ENCODE measurements around the gene DHDH. TPM values are rescaled to one million over a fixed set of nuclear protein-coding genes. Genes with fewer than 3 reads are reported as not detected.
"Not testable (repeated sequence)": the region's sequence is repeated elsewhere in the genome, so short reads cannot be mapped to it uniquely, and the experiment has no call there.

DHDH gene
- polyA plus RNA-seq, 6 donors from 2014 or later, result 0.32 TPM; not detected in 5

- DNase-seq; H3K27me3 Mint-ChIP-seq; ATAC-seq (ENCODE audit: low read depth in 2 of 2); H3K9me3 Mint-ChIP-seq; H3K27ac Mint-ChIP-seq; H3K4me3 Mint-ChIP-seq; H3K36me3 Mint-ChIP-seq: not testable (repeated sequence)
- H3K4me1 Mint-ChIP-seq, result peaks cover 23 to 33% (median 30%) of the 10 kb centered on the region in 3 donors
Observed at GRCh38 chr19:48903788-48904187, 29.7 kb upstream of the DHDH start.

DNA sequence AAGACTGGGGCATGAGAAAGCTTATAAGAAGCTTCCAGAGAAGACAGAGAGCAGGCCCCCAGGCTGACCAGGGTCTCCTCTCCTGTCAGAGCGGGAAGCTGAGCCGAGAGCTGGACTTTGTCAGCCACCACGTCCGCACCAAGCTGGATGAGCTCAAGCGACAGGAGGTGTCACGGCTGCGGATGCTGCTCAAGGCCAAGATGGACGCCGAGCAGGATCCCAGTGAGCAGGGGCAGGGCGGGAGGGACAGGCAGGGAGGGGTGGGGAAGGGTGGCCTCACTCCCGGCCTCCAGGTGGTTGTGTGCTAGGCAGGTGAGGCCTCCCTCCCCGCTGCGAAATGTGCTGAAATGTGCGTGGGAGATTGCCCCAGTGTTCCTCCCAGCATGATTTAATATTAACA is 27.8 kb upstream of the DHDH start:
- no peak overlapping the region for H3K27ac Mint-ChIP-seq
- DNase-seq (no peak), ATAC-seq (ENCODE audit: low read depth in 2 of 2) (no peak)
- H3K4me1 Mint-ChIP-seq, result peaks cover 19 to 29% (median 20%) of the 10 kb centered on the region in 3 donors
- peaks cover 0 to 6% of the 10 kb centered on the region in 2 donors for H3K36me3 Mint-ChIP-seq
- no peaks in the 10 kb centered on the region for H3K27me3 Mint-ChIP-seq
- peak overlapping the region in 1 of 8 donors; percentile 66 for H3K4me3 Mint-ChIP-seq
- no peaks in the 10 kb centered on the region for H3K9me3 Mint-ChIP-seq

DNA sequence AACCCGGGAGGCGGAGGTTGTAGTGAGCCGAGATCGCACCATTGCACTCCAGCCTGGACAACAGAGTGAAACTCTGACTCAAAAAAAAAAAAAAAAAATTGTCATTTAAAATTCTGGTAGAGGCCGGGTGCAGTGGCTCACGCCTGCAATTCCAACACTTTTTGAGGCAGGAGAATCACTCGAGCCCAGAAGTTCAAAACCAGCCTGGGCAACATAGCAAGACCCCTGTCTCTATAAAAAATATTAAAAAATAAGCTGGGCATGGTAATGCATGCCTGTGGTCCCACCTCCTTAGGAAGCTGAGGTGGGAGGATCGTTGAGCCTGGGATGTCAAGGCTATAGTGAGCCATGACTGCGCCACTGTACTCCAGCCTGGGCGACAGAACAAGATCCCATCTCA is 27.2 kb upstream of the DHDH start:
- Mint-ChIP-seq H3K9me3 (no peaks in the 10 kb centered on the region), H3K4me3 (no peak overlapping the region), H3K27ac (no peak overlapping the region), H3K36me3 (peaks cover 0 to 6% of the 10 kb centered on the region in 2 donors), H3K4me1 (peaks cover 13 to 22% (median 19%) of the 10 kb centered on the region in 3 donors), H3K27me3 (no peaks in the 10 kb centered on the region)
- ATAC-seq (ENCODE audit: low read depth in 2 of 2), result no peak
- no peak for DNase-seq

DNA sequence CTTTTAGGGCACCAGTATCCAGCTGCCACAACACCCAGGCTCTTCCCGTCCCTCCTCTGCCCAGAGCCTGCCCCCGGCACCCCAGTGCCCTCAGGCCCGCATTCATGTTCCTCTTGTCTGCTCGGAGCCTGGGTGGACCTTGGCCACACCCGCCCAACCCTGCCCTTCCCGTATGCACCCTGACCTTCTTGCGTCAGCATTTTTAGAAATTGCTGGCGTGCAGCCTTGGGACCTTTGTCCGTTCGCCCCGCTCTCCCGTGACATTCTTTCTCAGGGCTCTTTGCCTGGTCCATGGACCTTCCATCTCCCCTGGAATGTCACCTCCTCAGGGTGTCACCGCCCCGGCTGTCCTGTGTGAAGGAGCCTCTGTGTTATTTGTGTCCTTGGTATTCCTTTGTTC is 25.8 kb upstream of the DHDH start:
- Mint-ChIP-seq H3K4me3 (no peak overlapping the region), H3K36me3 (peaks cover 6 to 8% of the 10 kb centered on the region in 2 donors)
- no peak for DNase-seq

DNA sequence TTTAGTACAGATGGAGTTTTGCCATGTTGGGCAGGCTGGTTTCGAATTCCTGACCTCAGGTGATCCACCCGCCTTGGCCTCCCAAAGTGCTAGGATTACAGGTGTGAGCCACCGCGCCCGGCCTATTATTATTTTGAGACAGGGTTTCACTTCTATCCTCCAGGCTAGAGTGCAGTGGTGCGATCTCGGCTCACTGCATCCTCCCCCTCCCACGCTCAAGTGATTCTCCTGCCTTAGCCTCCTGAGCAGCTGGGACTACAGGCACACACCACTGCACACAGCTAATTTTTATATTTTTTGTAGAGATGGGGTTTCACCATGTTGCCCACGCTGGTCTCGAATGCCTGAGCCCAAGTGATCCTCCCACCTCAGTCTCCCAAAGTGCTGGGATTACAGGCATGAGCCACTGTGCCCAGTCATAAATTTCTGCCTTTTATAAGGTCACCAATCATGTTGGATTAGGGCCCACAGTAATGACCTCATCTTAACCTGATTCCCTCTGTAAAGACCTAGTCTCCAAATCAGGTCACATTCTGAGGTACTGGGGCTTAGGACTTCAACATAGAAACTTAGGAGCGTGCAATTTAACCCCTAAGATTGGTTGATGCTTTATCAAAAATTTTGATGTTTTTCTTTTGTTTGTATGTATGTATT is 23.9 kb upstream of the DHDH start:
- H3K4me1 Mint-ChIP-seq; DNase-seq; H3K27me3 Mint-ChIP-seq; ATAC-seq (ENCODE audit: low read depth in 2 of 2); H3K27ac Mint-ChIP-seq; H3K9me3 Mint-ChIP-seq: not testable (repeated sequence)
- H3K36me3 Mint-ChIP-seq, result peaks cover 16 to 18% of the 10 kb centered on the region in 2 donors
- peak overlapping the region in 1 of 8 donors; percentile 3 for H3K4me3 Mint-ChIP-seq

More for the DNA sequence above, 25.8 kb upstream of the DHDH start:
- Mint-ChIP-seq H3K27me3 (no peaks in the 10 kb centered on the region), H3K27ac (no peak overlapping the region), H3K9me3 (no peaks in the 10 kb centered on the region), H3K4me1 (peaks cover 1 to 13% (median 11%) of the 10 kb centered on the region in 3 donors)
- no peak for ATAC-seq (ENCODE audit: low read depth in 2 of 2)

DNA sequence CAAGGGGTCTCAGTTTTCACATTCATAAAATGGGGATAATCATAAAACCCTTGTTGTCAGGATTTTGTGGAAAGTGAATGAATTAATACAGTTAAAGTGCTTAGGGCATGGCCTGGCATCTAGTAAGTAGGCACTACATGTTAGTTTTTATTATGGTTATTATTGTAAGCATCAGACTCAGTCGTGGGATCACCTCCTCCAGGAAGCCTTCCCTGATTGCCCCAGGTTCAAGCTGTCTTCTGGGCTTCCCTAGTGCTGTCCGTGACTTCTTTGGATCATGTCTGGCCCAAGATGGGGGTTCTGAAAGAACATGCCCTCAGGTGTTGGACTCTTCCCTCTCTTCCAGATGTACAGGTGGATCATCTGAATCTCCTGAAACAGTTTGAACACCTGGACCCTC is 22.7 kb upstream of the DHDH start:
- Mint-ChIP-seq H3K36me3 (peaks cover 19 to 20% of the 10 kb centered on the region in 2 donors), H3K4me3 (no peak overlapping the region), H3K27ac (peak overlapping the region in 1 of 6 donors; percentile 67), H3K27me3 (no peaks in the 10 kb centered on the region), H3K9me3 (no peaks in the 10 kb centered on the region), H3K4me1 (peaks cover 0 to 9% (median 4%) of the 10 kb centered on the region in 3 donors)
- DNase-seq, result no peak
- ATAC-seq (ENCODE audit: low read depth in 2 of 2), result no peak

- Mint-ChIP-seq H3K36me3 (peaks cover 23 to 25% of the 10 kb centered on the region in 2 donors), H3K4me3 (no peak overlapping the region), H3K4me1 (peaks cover 8 to 18% (median 10%) of the 10 kb centered on the region in 3 donors), H3K27me3 (no peaks in the 10 kb centered on the region), H3K27ac (peak overlapping the region in 1 of 6 donors; percentile 56), H3K9me3 (no peaks in the 10 kb centered on the region)
- DNase-seq, result peak; percentile 37
- peak; percentile 47 to 52 for ATAC-seq (ENCODE audit: low read depth in 2 of 2)
Observed at GRCh38 chr19:48913114-48913889, 20.2 kb upstream of the DHDH start.

DNA sequence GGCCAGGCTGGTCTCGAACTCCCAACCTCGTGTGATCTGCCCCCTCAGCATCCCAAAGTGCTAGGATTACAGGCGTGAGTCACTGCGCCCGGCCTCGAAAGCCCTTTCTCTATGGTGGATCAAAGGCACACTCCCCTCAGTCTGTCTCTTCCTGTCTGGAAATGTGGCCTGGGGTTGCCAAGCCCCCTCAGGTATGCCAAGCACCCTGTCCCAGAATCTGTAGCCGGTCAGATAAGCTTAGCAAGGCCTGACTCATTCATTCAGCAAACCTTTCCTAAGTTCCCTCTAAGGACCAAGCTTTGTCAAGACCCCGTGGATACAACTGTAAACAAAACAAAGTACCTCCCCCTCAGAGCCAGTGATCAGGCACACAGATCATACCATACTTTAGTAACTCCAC is 19.3 kb upstream of the DHDH start:
- Mint-ChIP-seq H3K27me3 (no peaks in the 10 kb centered on the region), H3K27ac (peak overlapping the region in 1 of 6 donors; percentile 10), H3K4me1 (peaks cover 10 to 20% (median 11%) of the 10 kb centered on the region in 3 donors), H3K4me3 (no peak overlapping the region), H3K9me3 (no peaks in the 10 kb centered on the region), H3K36me3 (peaks cover 23 to 31% of the 10 kb centered on the region in 2 donors)
- ATAC-seq (ENCODE audit: low read depth in 2 of 2), result no peak
- no peak for DNase-seq

GRCh38 chr19:48915757-48916156 is 17.7 kb upstream of the DHDH start:
- H3K27ac Mint-ChIP-seq, result peak overlapping the region in 1 of 6 donors; percentile 37

DNA sequence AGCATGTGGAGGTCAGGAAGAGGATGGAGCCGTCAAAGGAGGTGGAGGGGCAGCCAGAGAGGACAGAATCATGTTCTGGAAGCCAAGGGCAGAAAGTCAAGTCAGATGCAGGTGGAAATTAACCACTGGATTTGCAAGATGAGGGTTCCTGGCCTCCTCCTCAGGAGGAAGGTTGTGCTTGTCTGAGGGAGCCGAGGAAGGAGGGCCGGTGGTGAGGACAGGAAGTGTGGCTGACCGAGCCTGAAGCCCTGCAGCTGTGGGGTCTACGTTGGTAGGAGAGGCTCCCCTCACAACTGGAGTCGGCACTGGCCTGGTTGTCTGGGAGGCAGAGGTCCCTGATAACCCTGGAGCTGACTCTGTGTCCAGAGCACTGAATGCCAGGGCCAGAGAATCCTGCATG is 15.4 kb upstream of the DHDH start:
- Mint-ChIP-seq H3K4me1 (peaks cover 6 to 14% (median 11%) of the 10 kb centered on the region in 3 donors), H3K4me3 (no peak overlapping the region), H3K27me3 (no peaks in the 10 kb centered on the region), H3K36me3 (peaks cover 13 to 26% of the 10 kb centered on the region in 2 donors), H3K9me3 (no peaks in the 10 kb centered on the region), H3K27ac (peak overlapping the region in 4 of 6 donors; percentile 38 to 89 (median 68))
- DNase-seq (no peak), ATAC-seq (ENCODE audit: low read depth in 2 of 2) (no peak)

More at GRCh38 chr19:48915757-48916156, 17.7 kb upstream of the DHDH start:
- Mint-ChIP-seq H3K36me3 (peaks cover 23 to 31% of the 10 kb centered on the region in 2 donors), H3K27me3 (no peaks in the 10 kb centered on the region), H3K4me1 (peaks cover 6 to 14% (median 11%) of the 10 kb centered on the region in 3 donors), H3K9me3 (no peaks in the 10 kb centered on the region), H3K4me3 (no peak overlapping the region)
- no peak for ATAC-seq (ENCODE audit: low read depth in 2 of 2)
- DNase-seq, result no peak

- ATAC-seq (ENCODE audit: low read depth in 2 of 2) (peak in 1 of 2 donors; percentile 23), DNase-seq (no peak)
- peaks cover 10 to 22% of the 10 kb centered on the region in 2 donors for H3K36me3 Mint-ChIP-seq
- no peaks in the 10 kb centered on the region for H3K9me3 Mint-ChIP-seq
- peak overlapping the region in 3 of 6 donors; percentile 15 to 83 (median 53) for H3K27ac Mint-ChIP-seq
- H3K4me1 Mint-ChIP-seq, result peaks cover 6 to 16% (median 11%) of the 10 kb centered on the region in 3 donors
- H3K4me3 Mint-ChIP-seq, result peak overlapping the region in 1 of 8 donors; percentile 41
- H3K27me3 Mint-ChIP-seq, result no peaks in the 10 kb centered on the region
Observed at GRCh38 chr19:48918801-48919247, 14.7 kb upstream of the DHDH start.

- ATAC-seq (ENCODE audit: low read depth in 2 of 2); DNase-seq; H3K27me3 Mint-ChIP-seq; H3K4me3 Mint-ChIP-seq; H3K9me3 Mint-ChIP-seq; H3K27ac Mint-ChIP-seq: not testable (repeated sequence)
- H3K4me1 Mint-ChIP-seq, result peaks cover 6 to 16% (median 11%) of the 10 kb centered on the region in 3 donors
- peaks cover 9 to 22% of the 10 kb centered on the region in 2 donors for H3K36me3 Mint-ChIP-seq
Observed at GRCh38 chr19:48919271-48919670, 14.2 kb upstream of the DHDH start.

- Mint-ChIP-seq H3K27me3 (no peaks in the 10 kb centered on the region), H3K4me3 (no peak overlapping the region), H3K27ac (no peak overlapping the region), H3K9me3 (no peaks in the 10 kb centered on the region), H3K36me3 (peaks cover 2 to 17% of the 10 kb centered on the region in 2 donors), H3K4me1 (peaks cover 6 to 15% (median 11%) of the 10 kb centered on the region in 3 donors)
- ATAC-seq (ENCODE audit: low read depth in 2 of 2), result no peak
- DNase-seq, result no peak
Observed at GRCh38 chr19:48920949-48921348, 12.6 kb upstream of the DHDH start.

All from naive B cell (primary cell).